A549 (cell line): Measurements from ENCODE around the gene ULBP3. TPM values are rescaled to one million over a fixed set of nuclear protein-coding genes. Genes with fewer than 3 reads are reported as not detected.
A peak's percentile ranks its signal among the peaks of the same experiment; 100 is the strongest.
"Not testable (repeated sequence)": the region's sequence is repeated elsewhere in the genome, so short reads cannot be mapped to it uniquely, and the experiment has no call there.

ENCODE experiments used
- ATAC-seq, 2 experiments: fragments of 200-7000 bp in 1 of 2; fragments of >200 bp in 1 of 2; cut with Nextera tagmentation in 1 of 2; cut with Tn5 transposase in 1 of 2; 3 replicates each; pipeline versions ENCODE4 v1.8.0 to v1.9.1; 2018 to 2020; ENCODE audit warnings: mild to moderate bottlenecking in 1 of 2, moderate library complexity in 1 of 2
- CTCF ChIA-PET: fragments of 300-600 bp; sonication (Branson Sonifier 250); formaldehyde crosslinking; extraction: SDS; loops from one replicate; lab custom pipeline; 2021; ENCODE audit warnings: antibody characterized with exemption, inconsistent platforms; lab: Yijun Ruan, JAX
- POLR2A ChIA-PET: fragments of 350-600 bp; formaldehyde crosslinking; extraction: SDS; loops from one replicate; lab custom pipeline; 2021; ENCODE audit warnings: antibody characterized with exemption, inconsistent platforms; lab: Yijun Ruan, JAX
- DNase-seq, 2 experiments: peaks; one replicate each; pipeline versions ENCODE4 v3.0.0 to v3.0.0-alpha.2; 2011 to 2016; ENCODE audit warnings: low read depth in 1 of 2, low spot score in 1 of 2
- FAIRE-seq: peaks from 2 replicates; lab custom pipeline; 2011; peaks lifted over from hg19 to GRCh38; lab: Jason Lieb, UNC
- H3K27ac ChIP-seq, 2 experiments: fragments of >200 bp; sonication (Bioruptor Twin); formaldehyde crosslinking; 3 replicates each; pipeline ENCODE4 v1.5.1; 2016 to 2017
- H3K4me1 ChIP-seq: fragments of >200 bp; sonication (Bioruptor Twin); formaldehyde crosslinking; 3 replicates; pipeline ENCODE4 v1.6.1; 2016
- H3K4me2 ChIP-seq: fragments of >200 bp; sonication (Bioruptor Twin); formaldehyde crosslinking; 3 replicates; pipeline ENCODE4 v1.6.1; 2016
- H3K4me3 ChIP-seq: fragments of >200 bp; sonication (Bioruptor Twin); formaldehyde crosslinking; 3 replicates; pipeline ENCODE4 v1.5.1; 2016
- H3K9me3 ChIP-seq: fragments of >200 bp; sonication (Bioruptor Twin); formaldehyde crosslinking; 3 replicates; pipeline ENCODE4 v1.6.1; 2016
- BHLHE40 ChIP-seq: IDR thresholded peaks from 2 replicates; pipeline ENCODE4 v1.6.1; 2012; ENCODE audit warnings: low read depth, low read length, inconsistent platforms
- CBX2 ChIP-seq: fragments of 200-600 bp; sonication (generic); IDR thresholded peaks from 2 replicates; pipeline ENCODE4 v1.6.1; 2016; ENCODE audit warnings: low read depth, mild to moderate bottlenecking, borderline replicate concordance
- CHD4 ChIP-seq: fragments of 200-600 bp; sonication (generic); IDR thresholded peaks from 2 replicates; pipeline ENCODE4 v1.6.1; 2016; ENCODE audit warnings: antibody characterized with exemption, mild to moderate bottlenecking, borderline replicate concordance
- E2F6 ChIP-seq: IDR thresholded peaks from 2 replicates; pipeline ENCODE4 v1.6.1; 2012; ENCODE audit warnings: low read depth, borderline replicate concordance
- FOSB ChIP-seq: fragments of 250-450 bp; sonication (Bioruptor Pico); IDR thresholded peaks from 2 replicates; pipeline ENCODE4 v1.5.0; 2020; ENCODE audit warnings: mild to moderate bottlenecking, moderate library complexity
- HDAC2 ChIP-seq: fragments of 200-600 bp; sonication (generic); IDR thresholded peaks from 2 replicates; pipeline ENCODE4 v1.6.1; 2016
- HES2 ChIP-seq: fragments of >200 bp; sonication (Bioruptor Twin); formaldehyde crosslinking; IDR thresholded peaks from 2 replicates; pipeline ENCODE4 v1.6.1; 2016
- HEYL ChIP-seq: fragments of 250-450 bp; sonication (Bioruptor Pico); IDR thresholded peaks from 2 replicates; pipeline ENCODE4 v1.8.0; 2021; ENCODE audit warnings: mild to moderate bottlenecking, moderate library complexity
- HMGXB4 ChIP-seq: fragments of 250-450 bp; sonication (Bioruptor Pico); IDR thresholded peaks from 2 replicates; pipeline ENCODE4 v1.5.0; 2021; ENCODE audit warnings: mild to moderate bottlenecking, moderate library complexity, borderline replicate concordance
- HOXB13 ChIP-seq: fragments of 250-450 bp; sonication (Bioruptor Pico); IDR thresholded peaks from 2 replicates; pipeline ENCODE4 v1.5.0; 2020; ENCODE audit warnings: low read depth, mild to moderate bottlenecking, moderate library complexity
- JUN ChIP-seq, 2 experiments: fragments of >200 bp; sonication (Bioruptor Twin); formaldehyde crosslinking; IDR thresholded peaks; 2 replicates in 1 of 2; 3 replicates in 1 of 2; pipeline ENCODE4 v1.6.1; 2016 to 2017
- MAZ ChIP-seq: fragments of 150-350 bp; IDR thresholded peaks from 2 replicates; pipeline ENCODE4 v1.6.1; 2014; ENCODE audit warnings: antibody characterized with exemption, low read depth, low read length, borderline replicate concordance
- NPAS2 ChIP-seq: fragments of 250-450 bp; sonication (Bioruptor Pico); IDR thresholded peaks from 2 replicates; pipeline ENCODE4 v1.8.0; 2022; ENCODE audit warnings: mild to moderate bottlenecking, moderate library complexity, borderline replicate concordance
- POLR2A ChIP-seq: IDR thresholded peaks from 2 replicates; pipeline ENCODE4 v1.6.1; 2012; ENCODE audit warnings: mild to moderate bottlenecking, low read length
- POLR2AphosphoS2 ChIP-seq: conservative IDR thresholded peaks from 2 replicates; pipeline ENCODE4 v1.6.1; 2012; ENCODE audit warnings: low read length, improper control_type of control experiment, inconsistent platforms
- TFCP2L1 ChIP-seq: fragments of 250-450 bp; sonication (Bioruptor Pico); IDR thresholded peaks from 2 replicates; pipeline ENCODE4 v1.5.0; 2021; ENCODE audit warnings: mild to moderate bottlenecking
- ZC3H11A ChIP-seq: fragments of 450-650 bp; IDR thresholded peaks from 2 replicates; pipeline ENCODE4 v1.6.1; 2014; ENCODE audit warnings: antibody characterized with exemption, mild to moderate bottlenecking
- ZFP36 ChIP-seq: fragments of 450-650 bp; IDR thresholded peaks from 2 replicates; pipeline ENCODE4 v1.6.1; 2014; ENCODE audit warnings: borderline replicate concordance; ENCODE audit not compliant: partially characterized antibody
- ZNF302 ChIP-seq: fragments of 250-450 bp; sonication (Bioruptor Pico); IDR thresholded peaks from 2 replicates; pipeline ENCODE4 v1.9.0; 2021; ENCODE audit warnings: inconsistent platforms, mild to moderate bottlenecking, moderate library complexity
- WGBS: methylation state at CpG from one replicate; pipeline ENCODE4 v1.1.6; 2017; ENCODE audit errors: missing lambda C conversion rate; 5-methylcytosine and 5-hydroxymethylcytosine counted together
- polyA plus RNA-seq, 4 experiments: library from polyadenylated mRNA; depleted of rRNA in 3 of 4; stranded (reverse); fragments of >200 nt; fragmentation: RNase III in 1 of 4; extraction: RNeasy Plus Mini Kit Qiagen cat#74134 plus additional on column Dnase treatment in 1 of 4; gene quantifications; 2 replicates in 3 of 4; 3 replicates in 1 of 4; pipeline ENCODE4 v1.2.3, GENCODE V29; 2011 to 2017

Gene ULBP3
- polyA plus RNA-seq, 2 of the 4 experiments (the other 2 are of a cell fraction), result 2.7 to 3.4 TPM

GRCh38 chr6:150076196-150076893 lies 7.4 kb upstream of the ULBP3 start:
- FAIRE-seq (no peak), ATAC-seq (peak in 1 of 2 experiments; percentile 43; a peak in 2 of 6 replicates), DNase-seq (peak in 1 of 2 experiments; percentile 6)
- Histone ChIP-seq H3K4me2 (peak overlapping the region; percentile 9; the same call in 1 of the 3 replicates), H3K4me1 (peaks cover 20% of the 10 kb centered on the region), H3K9me3 (no peaks in the 10 kb centered on the region), H3K4me3 (no peak overlapping the region), H3K27ac (no peak overlapping the region)
- WGBS, result 30% methylated on average over 8 of the region's 8 CpGs
- TF ChIP-seq ZC3H11A (no peak), MAZ (no peak), NPAS2 (CRISPR knock-in tag) (no peak), POLR2AphosphoS2 (no peak), HOXB13 (CRISPR knock-in tag) (no peak), CBX2 (no peak), POLR2A (no peak)
- POLR2A ChIA-PET, result no interaction called here
- CTCF ChIA-PET, result interaction anchor here (1.4 to 1.7 kb wide), 3 partner anchors 258 to 739 kb away, joined by 3 to 5 read pairs (median 4); no protein-coding TSS in a partner anchor

- ChIA-PET CTCF (interaction anchor here (1.0 to 1.5 kb wide), 2 partner anchors 11 to 262 kb away, joined by 3 read pairs; no protein-coding TSS in a partner anchor), POLR2A (no interaction called here)
- 47% methylated on average over 2 of the region's 2 CpGs for WGBS
Observed at GRCh38 chr6:150075034-150075421, 6.1 kb upstream of the ULBP3 start.

GRCh38 chr6:150074396-150075033 lies 5.6 kb upstream of the ULBP3 start:
- FAIRE-seq, DNase-seq, H3K4me3 ChIP-seq, H3K4me2 ChIP-seq, H3K9me3 ChIP-seq, ATAC-seq, POLR2A ChIA-PET, H3K27ac ChIP-seq: not testable (repeated sequence)
- CTCF ChIA-PET, result interaction anchor here (1.0 to 1.5 kb wide), 2 partner anchors 11 to 262 kb away, joined by 3 read pairs; no protein-coding TSS in a partner anchor
- WGBS, result 80% methylated on average over 4 of the region's 4 CpGs
- peaks cover 21% of the 10 kb centered on the region for H3K4me1 ChIP-seq

More at GRCh38 chr6:150075034-150075421, 6.1 kb upstream of the ULBP3 start:
- TF ChIP-seq ZFP36 (no peak), HOXB13 (CRISPR knock-in tag) (no peak), ZC3H11A (no peak), JUN (IDR thresholded peaks at IDR 0.05) (no peak), FOSB (CRISPR knock-in tag) (no peak), HEYL (CRISPR knock-in tag) (no peak), BHLHE40 (no peak), CHD4 (no peak), E2F6 (no peak), HDAC2 (no peak), CBX2 (no peak), MAZ (no peak), HES2 (no peak), ZNF302 (CRISPR knock-in tag) (no peak), HMGXB4 (CRISPR knock-in tag) (no peak), TFCP2L1 (CRISPR knock-in tag) (no peak)
- DNase-seq, result no peak
- no peak overlapping the region for H3K4me2 ChIP-seq
- no peak overlapping the region for H3K27ac ChIP-seq
- H3K9me3 ChIP-seq, result no peaks in the 10 kb centered on the region
- no peak overlapping the region for H3K4me3 ChIP-seq
- no peak for FAIRE-seq
- H3K4me1 ChIP-seq, result peaks cover 21% of the 10 kb centered on the region
- ATAC-seq, result no peak
